22Rv1 (cell line): ENCODE measurements around the gene AKNA.

Experiments
- CTCF ChIP-seq: fragments of 450-650 bp; IDR thresholded peaks from 2 replicates; pipeline ENCODE4 v1.5.1; 2017; ENCODE audit warnings: mild to moderate bottlenecking
- ZFX ChIP-seq: fragments of 450-650 bp; IDR thresholded peaks from 2 replicates; pipeline ENCODE4 v1.6.1; 2017; ENCODE audit warnings: antibody characterized with exemption, borderline replicate concordance

DNA sequence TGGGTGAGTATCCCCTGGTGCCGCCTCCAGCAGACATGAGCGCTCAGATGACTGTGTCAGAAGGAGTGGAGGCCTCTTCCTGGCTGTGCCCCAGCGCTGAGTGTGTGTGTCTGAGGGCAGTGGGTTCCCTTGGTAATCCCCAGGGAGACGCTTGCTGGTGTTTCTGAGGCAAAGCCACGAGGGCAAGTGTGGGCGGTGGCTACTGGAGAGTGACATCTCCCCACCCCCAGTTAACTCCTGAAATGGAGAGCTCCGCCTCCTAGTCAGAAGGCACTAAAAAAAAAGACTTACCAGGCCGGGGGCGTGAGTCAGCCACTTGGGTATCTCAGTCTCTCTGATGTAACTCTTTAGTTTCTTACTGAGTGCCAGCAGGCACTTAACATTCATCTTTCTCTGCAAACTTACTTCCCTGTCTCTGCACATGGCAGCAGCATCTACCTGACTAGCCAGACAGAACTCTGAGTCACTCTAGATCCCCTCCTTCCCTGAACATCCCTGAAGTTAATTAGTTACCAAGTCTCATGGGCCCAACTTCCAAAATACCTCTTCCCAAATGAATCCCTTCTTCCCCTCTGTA is 38.8 kb downstream of the AKNA start:
- no peak for TF ChIP-seq CTCF
- TF ChIP-seq ZFX, result no peak
